GM19351 (cell line): Measurements from ENCODE around the gene TBL1XR1.
"Not testable (repeated sequence)": the region's sequence is repeated elsewhere in the genome, so short reads cannot be mapped to it uniquely, and the experiment has no call there.

Source experiments
- ATAC-seq: cut with Tn5 transposase; IDR thresholded peaks from one replicate; pipeline ENCODE4 v1.9.1; 2021; ENCODE audit warnings: mild to moderate bottlenecking, moderate library complexity; ENCODE audit not compliant: unreplicated experiment

TBL1XR1 gene

GRCh38 chr3:177185035-177185574, 12.2 kb downstream of the TBL1XR1 start:
- peak; percentile 29 for ATAC-seq

- peak; percentile 91 for ATAC-seq
These were observed 12.7 kb downstream of the TBL1XR1 start for GRCh38 chr3:177184602-177185001.

- ATAC-seq = no peak
These were observed 14.9 kb downstream of the TBL1XR1 start for GRCh38 chr3:177182352-177182751.

- no peak for ATAC-seq
These were observed 15.9 kb downstream of the TBL1XR1 start for GRCh38 chr3:177181418-177181817.

GRCh38 chr3:177180506-177180905, 16.8 kb downstream of the TBL1XR1 start:
- no peak for ATAC-seq

- ATAC-seq = no peak
These were observed 17.8 kb downstream of the TBL1XR1 start for GRCh38 chr3:177179281-177180067.

- no peak for ATAC-seq
These were observed 19.5 kb downstream of the TBL1XR1 start for GRCh38 chr3:177177749-177178221.

GRCh38 chr3:177174607-177175170, 22.6 kb downstream of the TBL1XR1 start:
- ATAC-seq = no peak

GRCh38 chr3:177169936-177170722, 27.2 kb downstream of the TBL1XR1 start:
- ATAC-seq = no peak

- no peak for ATAC-seq
These were observed 28.9 kb downstream of the TBL1XR1 start for GRCh38 chr3:177168431-177168830.

GRCh38 chr3:177162742-177163141, 34.5 kb downstream of the TBL1XR1 start:
- ATAC-seq = no peak

GRCh38 chr3:177161603-177162002, 35.7 kb downstream of the TBL1XR1 start:
- ATAC-seq = not testable (repeated sequence)

- no peak for ATAC-seq
These were observed 38.8 kb downstream of the TBL1XR1 start for GRCh38 chr3:177158461-177158860.

GRCh38 chr3:177157492-177157891, 39.8 kb downstream of the TBL1XR1 start:
- ATAC-seq = no peak

GRCh38 chr3:177154733-177155132, 42.5 kb downstream of the TBL1XR1 start:
- ATAC-seq = no peak

GRCh38 chr3:177150970-177151627, 46.2 kb downstream of the TBL1XR1 start:
- peak; percentile 81 for ATAC-seq

GRCh38 chr3:177150218-177150916, 46.9 kb downstream of the TBL1XR1 start:
- ATAC-seq = peak; percentile 4

GRCh38 chr3:177149106-177149505, 48.2 kb downstream of the TBL1XR1 start:
- ATAC-seq = no peak

GRCh38 chr3:177147790-177148189, 49.5 kb downstream of the TBL1XR1 start:
- no peak for ATAC-seq

- no peak for ATAC-seq
These were observed 50.6 kb downstream of the TBL1XR1 start for GRCh38 chr3:177146646-177147045.
